SK-N-SH (cell line): ENCODE measurements around the gene KREMEN2.

Experiments
- EZH2phosphoT487 ChIP-seq: fragments of 200-600 bp; sonication (generic); IDR thresholded peaks from 2 replicates; pipeline ENCODE4 v1.6.1; 2017; ENCODE audit warnings: low read depth, mixed run types, mild to moderate bottlenecking, antibody characterized with exemption, moderate library complexity, borderline replicate concordance
- GABPA ChIP-seq: IDR thresholded peaks from 2 replicates; pipeline ENCODE4 v1.4.0; 2012; ENCODE audit warnings: low read depth, mild to moderate bottlenecking
- MXI1 ChIP-seq: IDR thresholded peaks from 2 replicates; pipeline ENCODE4 v1.6.1; 2012; ENCODE audit warnings: mild to moderate bottlenecking, low read depth, low read length, improper control_type of control experiment

DNA sequence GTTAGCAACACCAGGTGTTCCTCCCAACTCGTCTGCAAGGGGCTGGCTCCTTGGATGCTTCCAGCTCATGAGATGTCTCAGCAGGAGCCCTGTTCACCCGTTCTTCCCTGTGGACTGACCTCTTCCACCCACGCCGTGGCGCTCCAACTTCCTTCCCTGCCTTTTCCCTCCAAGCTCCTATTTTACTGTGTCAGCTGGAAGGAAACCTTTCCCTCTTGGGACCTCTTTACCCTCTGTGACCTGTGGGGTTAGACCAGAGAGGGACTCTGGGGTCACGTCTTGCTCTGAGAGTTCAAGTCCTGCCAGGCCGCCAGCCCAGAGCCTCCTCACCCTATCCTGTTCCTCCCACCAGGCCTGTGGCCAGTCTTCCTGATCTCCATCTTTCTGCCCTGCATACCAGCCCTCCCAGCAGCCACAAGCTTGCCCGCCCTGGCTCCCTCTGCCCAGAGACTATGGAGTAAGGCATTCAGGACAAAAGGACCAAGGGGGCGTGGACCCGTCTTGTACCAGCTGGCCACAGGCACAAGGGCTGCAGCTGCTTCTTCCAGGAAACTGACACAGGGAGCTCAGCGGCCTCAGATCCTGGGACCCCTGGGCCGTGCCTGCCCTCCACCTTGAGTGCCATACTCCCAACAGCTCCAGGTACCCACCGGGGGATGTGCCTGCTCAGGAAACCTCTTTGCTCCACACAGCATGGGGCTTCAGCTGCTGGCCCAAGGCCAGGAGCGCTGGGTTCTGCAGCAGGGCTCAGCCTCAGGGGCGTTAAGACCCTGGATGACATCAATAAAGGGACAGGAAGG lies 8.1 kb downstream of the KREMEN2 start:
- no peak for TF ChIP-seq GABPA
- TF ChIP-seq MXI1, result no peak
- TF ChIP-seq EZH2phosphoT487, result no peak
